Keratinocyte (primary cell): Measurements from ENCODE around the gene SNX8. TPM values are rescaled to one million over a fixed set of nuclear protein-coding genes. Genes with fewer than 3 reads are reported as not detected.

Source experiments
- DNase-seq: peaks from one replicate; pipeline ENCODE4 v3.0.0-alpha.2; 2011; ENCODE audit warnings: low read depth, missing footprints, low spot score
- FAIRE-seq: peaks from 2 replicates; lab custom pipeline; 2011; peaks lifted over from hg19 to GRCh38; lab: Jason Lieb, UNC
- H2AFZ ChIP-seq: 2 replicates; pipeline ENCODE4 v1.6.0; 2012; ENCODE audit warnings: low read length, control low read depth, inconsistent platforms; ENCODE audit not compliant: control insufficient read depth
- H3K27ac ChIP-seq: 2 replicates; pipeline ENCODE4 v1.5.1; 2011; ENCODE audit warnings: low read length; ENCODE audit not compliant: control insufficient read depth, insufficient read depth
- H3K27me3 ChIP-seq: 3 replicates; pipeline ENCODE4 v1.6.0; 2011; ENCODE audit warnings: low read length; ENCODE audit not compliant: control insufficient read depth, insufficient read depth; ENCODE audit errors: extremely low read depth
- H3K36me3 ChIP-seq, 2 experiments: 2 replicates in 1 of 2; 3 replicates in 1 of 2; pipeline ENCODE4 v1.5.1; 2011; ENCODE audit warnings: low read length in 2 of 2, mild to moderate bottlenecking in 1 of 2; ENCODE audit not compliant: control insufficient read depth in 2 of 2, insufficient read depth in 2 of 2; ENCODE audit errors: extremely low read depth in 1 of 2
- H3K4me1 ChIP-seq: 3 replicates; pipeline ENCODE4 v1.5.1; 2011; ENCODE audit warnings: low read length; ENCODE audit not compliant: control insufficient read depth, insufficient read depth; ENCODE audit errors: extremely low read depth
- H3K4me2 ChIP-seq: 3 replicates; pipeline ENCODE4 v1.6.0; 2011; ENCODE audit warnings: low read depth, low read length; ENCODE audit not compliant: control insufficient read depth, insufficient read depth; ENCODE audit errors: extremely low read depth
- H3K4me3 ChIP-seq, 3 experiments: fragments of 200-600 bp in 1 of 3; sonication (generic) in 1 of 3; 2 replicates in 2 of 3; 3 replicates in 1 of 3; pipeline ENCODE4 v1.5.1; 2011 to 2016; ENCODE audit warnings: low read length in 3 of 3, mild to moderate bottlenecking in 3 of 3, control low read depth in 2 of 3, inconsistent platforms in 1 of 3, low read depth in 1 of 3, mixed read lengths in 1 of 3, mixed run types in 1 of 3, moderate library complexity in 1 of 3; ENCODE audit not compliant: control insufficient read depth in 2 of 3, insufficient read depth in 2 of 3; ENCODE audit errors: extremely low read depth in 1 of 3
- H3K79me2 ChIP-seq: 2 replicates; pipeline ENCODE4 v1.6.0; 2012; ENCODE audit warnings: low read length; ENCODE audit not compliant: control insufficient read depth, insufficient read depth
- H3K9ac ChIP-seq: 3 replicates; pipeline ENCODE4 v1.6.0; 2011; ENCODE audit warnings: low read length; ENCODE audit not compliant: control insufficient read depth, insufficient read depth; ENCODE audit errors: extremely low read depth
- H3K9me1 ChIP-seq: 3 replicates; pipeline ENCODE4 v1.6.0; 2011; ENCODE audit warnings: low read length; ENCODE audit not compliant: control insufficient read depth, insufficient read depth; ENCODE audit errors: extremely low read depth
- H3K9me3 ChIP-seq: 2 replicates; pipeline ENCODE4 v1.5.1; 2012; ENCODE audit warnings: low read depth, low read length; ENCODE audit not compliant: control insufficient read depth
- H4K20me1 ChIP-seq: 3 replicates; pipeline ENCODE4 v1.6.0; 2011; ENCODE audit warnings: low read length; ENCODE audit not compliant: control insufficient read depth, insufficient read depth; ENCODE audit errors: extremely low read depth
- CTCF ChIP-seq, 3 experiments: IDR thresholded peaks in 1 of 3; conservative IDR thresholded peaks in 1 of 3; optimal IDR thresholded peaks in 1 of 3; 2 replicates in 2 of 3; 3 replicates in 1 of 3; pipeline versions ENCODE3 to v1.5.1; 2011; ENCODE audit warnings: low read length in 3 of 3, mild to moderate bottlenecking in 3 of 3, moderate library complexity in 2 of 3, control low read depth in 1 of 3, inconsistent platforms in 1 of 3; ENCODE audit not compliant: insufficient read depth in 2 of 3; ENCODE audit errors: extremely low read depth in 1 of 3
- EZH2 ChIP-seq: IDR thresholded peaks from one replicate; pipeline ENCODE4 v1.6.1; 2012; ENCODE audit warnings: inconsistent platforms, mild to moderate bottlenecking, low read length, moderate library complexity
- dilution Hi-C: fragments of 300-500 bp; cut with MboI; formaldehyde crosslinking; loops from one replicate; pipeline ENCODE4 v1.7.0; 2020; ENCODE audit warnings: low sequenced_read_pairs; ENCODE audit not compliant: extremely low pct_ligation_motif_present
- polyA plus RNA-seq, 5 experiments: library from polyadenylated mRNA; depleted of rRNA in 3 of 5; stranded (reverse) in 3 of 5; stranded (forward) in 1 of 5; unstranded in 1 of 5; fragments of >200 nt; gene quantifications; 1 replicate in 1 of 5; 2 replicates in 3 of 5; 3 replicates in 1 of 5; pipeline versions ENCODE4 v1.2.1 to v1.2.3, GENCODE V29; 2011 to 2012; ENCODE audit warnings: missing spikeins in 2 of 5, low read depth in 1 of 5, low replicate concordance in 1 of 5

The SNX8 gene
- polyA plus RNA-seq, 1 donor (not counting 4 experiments of a cell fraction or from before 2014, with no cell fraction given), result 24.2 TPM

- FAIRE-seq, result no peak
- Histone ChIP-seq H3K36me3 (peaks cover 17 to 20% of the 10 kb centered on the region in 2 experiments), H3K9ac (no peak overlapping the region), H2AFZ (no peak overlapping the region), H3K9me1 (no peaks in the 10 kb centered on the region), H4K20me1 (peaks cover 4% of the 10 kb centered on the region), H3K27ac (no peak overlapping the region), H3K4me1 (peaks cover 18% of the 10 kb centered on the region), H3K9me3 (no peaks in the 10 kb centered on the region), H3K79me2 (peaks cover 40% of the 10 kb centered on the region), H3K4me3 (no peak overlapping the region), H3K27me3 (no peaks in the 10 kb centered on the region), H3K4me2 (no peak overlapping the region)
- TF ChIP-seq EZH2 (no peak), CTCF (optimal IDR thresholded peaks at IDR 0.05 in 1 of 3, IDR thresholded peaks at IDR 0.05 in 1 of 3, conservative IDR thresholded peaks at IDR 0.05 in 1 of 3; ENCODE audit: extremely low read depth in 1 of 3, insufficient read depth in 2 of 3, low read length in 3 of 3) (no peak)
- no peak for DNase-seq
- dilution Hi-C loops, result no loop called here
Measured at GRCh38 chr7:2230226-2230625, 84.0 kb downstream of the SNX8 start.

GRCh38 chr7:2229467-2229866 is 84.8 kb downstream of the SNX8 start:
- Histone ChIP-seq H4K20me1 (peaks cover 4% of the 10 kb centered on the region), H3K36me3 (peaks cover 10 to 17% of the 10 kb centered on the region in 2 experiments), H3K9me1 (no peaks in the 10 kb centered on the region), H3K4me1 (peaks cover 26% of the 10 kb centered on the region), H3K27me3 (no peaks in the 10 kb centered on the region), H3K4me3 (no peak overlapping the region), H2AFZ (no peak overlapping the region), H3K27ac (no peak overlapping the region), H3K4me2 (no peak overlapping the region), H3K9me3 (no peaks in the 10 kb centered on the region), H3K79me2 (peaks cover 40% of the 10 kb centered on the region), H3K9ac (no peak overlapping the region)
- no peak for TF ChIP-seq EZH2
- no peak for TF ChIP-seq CTCF (optimal IDR thresholded peaks at IDR 0.05 in 1 of 3, IDR thresholded peaks at IDR 0.05 in 1 of 3, conservative IDR thresholded peaks at IDR 0.05 in 1 of 3; ENCODE audit: extremely low read depth in 1 of 3, insufficient read depth in 2 of 3, low read length in 3 of 3)
- dilution Hi-C loops, result no loop called here
- FAIRE-seq, result no peak
- no peak for DNase-seq
